SU-DHL-6 (cell line): ENCODE measurements around the gene CADM1.

Experiments
- H2AFZ ChIP-seq: fragments of 200-600 bp; sonication (generic); 2 replicates; pipeline ENCODE4 v1.6.1; 2014; ENCODE audit warnings: low read depth, mild to moderate bottlenecking, moderate library complexity, mixed read lengths, antibody characterized with exemption, low read length; ENCODE audit not compliant: severe bottlenecking
- H3F3A ChIP-seq: fragments of 200-600 bp; shearing (Covaris generic); 2 replicates; pipeline ENCODE4 v1.6.0; 2016; ENCODE audit warnings: antibody characterized with exemption, mild to moderate bottlenecking; ENCODE audit not compliant: insufficient read depth
- H3K27ac ChIP-seq: fragments of 200-600 bp; sonication (generic); 2 replicates; pipeline ENCODE4 v1.5.1; 2016; ENCODE audit warnings: low read depth, mild to moderate bottlenecking, low read length, moderate library complexity, mixed read lengths
- H3K27me3 ChIP-seq: fragments of 200-600 bp; sonication (generic), shearing (Covaris generic); 2 replicates; pipeline ENCODE4 v1.6.0; 2014; ENCODE audit warnings: mild to moderate bottlenecking, low read length
- H3K36me3 ChIP-seq: fragments of 200-600 bp; sonication (generic); 2 replicates; pipeline ENCODE4 v1.6.1; 2014; ENCODE audit warnings: mild to moderate bottlenecking, low read length, mixed read lengths
- H3K4me2 ChIP-seq: fragments of 300-600, 200-600 bp; shearing (Covaris generic), sonication (generic); 2 replicates; pipeline ENCODE4 v1.6.0; 2014; ENCODE audit warnings: low read length, low read depth, mild to moderate bottlenecking; ENCODE audit not compliant: poor library complexity, severe bottlenecking
- H3K4me3 ChIP-seq: fragments of 200-600 bp; sonication (generic); 2 replicates; pipeline ENCODE4 v1.5.1; 2014; ENCODE audit warnings: antibody characterized with exemption, low read length, mild to moderate bottlenecking, mixed read lengths; ENCODE audit not compliant: insufficient read depth, poor library complexity, severe bottlenecking
- H3K79me2 ChIP-seq: fragments of 200-600 bp; sonication (generic); 2 replicates; pipeline ENCODE4 v1.6.1; 2014; ENCODE audit warnings: mild to moderate bottlenecking, low read length, moderate library complexity; ENCODE audit not compliant: insufficient read depth
- H3K9ac ChIP-seq: fragments of 200-600 bp; sonication (generic); 2 replicates; pipeline ENCODE4 v1.7.0; 2014; ENCODE audit warnings: mild to moderate bottlenecking, low read length
- H3K9me2 ChIP-seq: fragments of 200-600 bp; sonication (generic); replicated peaks from 2 replicates; pipeline ENCODE4 v1.6.1; 2014; ENCODE audit warnings: low read length; ENCODE audit not compliant: insufficient read depth
- H3K9me3 ChIP-seq: fragments of 200-600 bp; sonication (generic); 2 replicates; pipeline ENCODE4 v1.6.1; 2014; ENCODE audit warnings: low read length, mixed read lengths; ENCODE audit not compliant: insufficient read depth
- H4K20me1 ChIP-seq: fragments of 200-600 bp; sonication (generic); 2 replicates; pipeline ENCODE4 v1.6.1; 2014; ENCODE audit warnings: low read depth, mild to moderate bottlenecking, antibody characterized with exemption, low read length, moderate library complexity, mixed read lengths
- CTCF ChIP-seq: fragments of 200-600 bp; sonication (generic); IDR thresholded peaks from one replicate; pipeline ENCODE4 v1.5.1; 2017; ENCODE audit warnings: antibody characterized with exemption, mild to moderate bottlenecking, low read length, moderate library complexity; ENCODE audit not compliant: insufficient read depth, poor library complexity, severe bottlenecking
- EZH2phosphoT487 ChIP-seq: fragments of 200-600 bp; sonication (generic), shearing (Covaris generic); conservative IDR thresholded peaks from 2 replicates; pipeline ENCODE4 v1.6.1; 2018; ENCODE audit warnings: mild to moderate bottlenecking, antibody characterized with exemption, low read length, moderate library complexity, mixed read lengths

CADM1 gene

GRCh38 chr11:115396533-115396932, 107.7 kb downstream of the CADM1 start:
- Histone ChIP-seq H3K79me2 (no peaks in the 10 kb centered on the region), H3K27ac (no peak overlapping the region), H3K9me3 (no peaks in the 10 kb centered on the region), H3K36me3 (no peaks in the 10 kb centered on the region), H3K4me2 (no peak overlapping the region), H2AFZ (no peak overlapping the region), H3K9ac (no peak overlapping the region), H3K4me3 (no peak overlapping the region), H3K9me2 (no peaks in the 10 kb centered on the region), H4K20me1 (no peaks in the 10 kb centered on the region), H3K27me3 (no peaks in the 10 kb centered on the region), H3F3A (no peaks in the 10 kb centered on the region)
- no peak for TF ChIP-seq CTCF
- TF ChIP-seq EZH2phosphoT487: no peak

- H2AFZ ChIP-seq: no peak overlapping the region
- H3K9me2 ChIP-seq: no peaks in the 10 kb centered on the region
- H3K79me2 ChIP-seq: no peaks in the 10 kb centered on the region
- no peaks in the 10 kb centered on the region for H3F3A ChIP-seq
- H3K27me3 ChIP-seq: no peaks in the 10 kb centered on the region
- no peak overlapping the region for H3K4me2 ChIP-seq
- H3K9me3 ChIP-seq: no peaks in the 10 kb centered on the region
- no peak overlapping the region for H3K9ac ChIP-seq
- TF ChIP-seq CTCF (no peak), EZH2phosphoT487 (no peak)
- no peaks in the 10 kb centered on the region for H3K36me3 ChIP-seq
- H3K4me3 ChIP-seq: no peak overlapping the region
- H4K20me1 ChIP-seq: no peaks in the 10 kb centered on the region
- no peak overlapping the region for H3K27ac ChIP-seq
Measured at GRCh38 chr11:115393950-115394349, 110.3 kb downstream of the CADM1 start.

- H3K4me2 ChIP-seq: no peak overlapping the region
- H3K9me2 ChIP-seq: no peaks in the 10 kb centered on the region
Measured at GRCh38 chr11:115391598-115391997, 112.6 kb downstream of the CADM1 start.

More at GRCh38 chr11:115391598-115391997, 112.6 kb downstream of the CADM1 start:
- H4K20me1 ChIP-seq: no peaks in the 10 kb centered on the region
- H3K9me3 ChIP-seq: no peaks in the 10 kb centered on the region
- H3K4me3 ChIP-seq: no peak overlapping the region
- no peaks in the 10 kb centered on the region for H3K79me2 ChIP-seq
- TF ChIP-seq EZH2phosphoT487: no peak
- TF ChIP-seq CTCF: no peak
- no peak overlapping the region for H3K27ac ChIP-seq
- no peak overlapping the region for H2AFZ ChIP-seq
- no peaks in the 10 kb centered on the region for H3F3A ChIP-seq
- H3K27me3 ChIP-seq: no peaks in the 10 kb centered on the region
- no peak overlapping the region for H3K9ac ChIP-seq
- H3K36me3 ChIP-seq: no peaks in the 10 kb centered on the region
